Fibroblast of lung (primary cell): ENCODE measurements around the gene HINT2.

Source experiments
- EZH2 ChIP-seq: IDR thresholded peaks from 2 replicates; pipeline ENCODE4 v1.5.1; 2012; ENCODE audit warnings: low read length, control low read depth, mild to moderate bottlenecking; ENCODE audit errors: missing control alignments
- TF ChIP-seq, protein P1 (sequence below), 2 donors: IDR thresholded peaks in 1 of 2; conservative IDR thresholded peaks in 1 of 2; 1 replicate in 1 of 2; 2 replicates in 1 of 2; pipeline ENCODE4 v1.5.1; 2011 to 2012; ENCODE audit warnings: low read length in 2 of 2, control low read depth in 1 of 2, inconsistent platforms in 1 of 2, low read depth in 1 of 2, mild to moderate bottlenecking in 1 of 2

DNA sequence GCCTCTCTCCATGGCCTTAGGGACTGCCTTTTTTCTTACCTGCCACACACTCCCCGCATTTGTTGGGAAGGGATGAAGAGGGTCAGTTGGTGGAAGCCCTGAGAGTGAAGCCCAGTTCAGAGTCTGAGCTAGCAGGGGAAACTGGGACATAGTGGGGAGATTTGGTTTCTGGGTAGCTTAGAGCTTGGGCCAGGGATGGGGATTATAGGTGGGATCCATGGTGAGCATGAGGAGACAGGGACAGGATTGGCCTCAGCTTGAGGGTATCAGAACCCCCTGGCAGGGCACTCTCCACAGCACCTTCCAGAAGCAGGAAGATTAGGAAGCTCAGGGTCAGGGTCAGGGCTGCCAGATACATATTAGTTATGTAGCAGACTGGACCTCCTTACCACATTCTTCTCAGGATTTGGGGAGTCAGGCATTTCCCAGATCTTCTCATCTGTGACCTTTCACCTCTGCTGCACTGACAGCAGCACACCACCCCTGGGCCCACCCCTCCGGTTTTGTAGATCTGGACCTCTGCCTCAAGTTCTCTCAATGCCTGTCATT, 37.5 kb upstream of the HINT2 start:
- TF ChIP-seq, protein P1, sequence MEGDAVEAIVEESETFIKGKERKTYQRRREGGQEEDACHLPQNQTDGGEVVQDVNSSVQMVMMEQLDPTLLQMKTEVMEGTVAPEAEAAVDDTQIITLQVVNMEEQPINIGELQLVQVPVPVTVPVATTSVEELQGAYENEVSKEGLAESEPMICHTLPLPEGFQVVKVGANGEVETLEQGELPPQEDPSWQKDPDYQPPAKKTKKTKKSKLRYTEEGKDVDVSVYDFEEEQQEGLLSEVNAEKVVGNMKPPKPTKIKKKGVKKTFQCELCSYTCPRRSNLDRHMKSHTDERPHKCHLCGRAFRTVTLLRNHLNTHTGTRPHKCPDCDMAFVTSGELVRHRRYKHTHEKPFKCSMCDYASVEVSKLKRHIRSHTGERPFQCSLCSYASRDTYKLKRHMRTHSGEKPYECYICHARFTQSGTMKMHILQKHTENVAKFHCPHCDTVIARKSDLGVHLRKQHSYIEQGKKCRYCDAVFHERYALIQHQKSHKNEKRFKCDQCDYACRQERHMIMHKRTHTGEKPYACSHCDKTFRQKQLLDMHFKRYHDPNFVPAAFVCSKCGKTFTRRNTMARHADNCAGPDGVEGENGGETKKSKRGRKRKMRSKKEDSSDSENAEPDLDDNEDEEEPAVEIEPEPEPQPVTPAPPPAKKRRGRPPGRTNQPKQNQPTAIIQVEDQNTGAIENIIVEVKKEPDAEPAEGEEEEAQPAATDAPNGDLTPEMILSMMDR (conservative IDR thresholded peaks at IDR 0.05 in 1 of 2, IDR thresholded peaks at IDR 0.05 in 1 of 2; ENCODE audit: low read depth in 1 of 2, low read length in 2 of 2) = no peak
- no peak for TF ChIP-seq EZH2
